ENCODE data around the gene SURF1. TPM values are rescaled to one million over a fixed set of nuclear protein-coding genes. Genes with fewer than 3 reads are reported as not detected.

The SURF1 gene
- total RNA-seq, 1 experiment from 2014 or later = 45.6 TPM

GRCh38 chr9:133347515-133347984 is 8.7 kb downstream of the SURF1 start:
- H3K36me3 ChIP-seq (ENCODE audit: control insufficient read depth, insufficient read depth, low read length) = peaks cover 23% of the 10 kb centered on the region
- peak overlapping the region; percentile 74 to 97 for H3K4me3 ChIP-seq (ENCODE audit: low read depth in 2 of 2, low read length in 2 of 2)
- peaks cover 19% of the 10 kb centered on the region for H3K4me1 ChIP-seq (ENCODE audit: control insufficient read depth, insufficient read depth, low read length)
- TF ChIP-seq CTCF (IDR thresholded peaks at IDR 0.05) = 0 out of 2 replicates have a peak, but pooled peaks have one; percentile 11
- no peak for TF ChIP-seq TCF7L2 (IDR thresholded peaks at IDR 0.05; ENCODE audit: low read depth, low read length)
- intact Hi-C loops (cut with micrococcal nuclease; ENCODE audit: unreplicated experiment) = no loop called here
- H3K27ac ChIP-seq (ENCODE audit: low read length) = peak overlapping the region; percentile 94
- in situ Hi-C loops (cut with HindIII; ENCODE audit: low pct_unique_long_range_greater_than_20kb, low sequenced_read_pairs) = no loop called here
- peak; percentile 62 for ATAC-seq
- no peaks in the 10 kb centered on the region for H3K9me3 ChIP-seq (ENCODE audit: control insufficient read depth, insufficient read depth, low read depth, low read length)
- H3K27me3 ChIP-seq (ENCODE audit: control insufficient read depth, insufficient read depth, low read length) = no peaks in the 10 kb centered on the region
- POLR2A ChIA-PET = interaction anchor here (0.6 to 1.0 kb wide), 4 partner anchors 17 to 214 kb away, joined by 3 to 8 read pairs (median 4); partner anchors contain the start of gene CACFD1
- CTCF ChIA-PET = no interaction called here
- DNase-seq (ENCODE audit: low read depth, low spot score) = no peak
- BruUV-seq (replicated peaks) = no TSS peak

- ATAC-seq (no peak), DNase-seq (ENCODE audit: low read depth, low spot score) (no peak)
- Histone ChIP-seq H3K4me3 (ENCODE audit: low read depth in 2 of 2, low read length in 2 of 2) (peak overlapping the region; percentile 74 to 97), H3K36me3 (ENCODE audit: control insufficient read depth, insufficient read depth, low read length) (peaks cover 20% of the 10 kb centered on the region), H3K4me1 (ENCODE audit: control insufficient read depth, insufficient read depth, low read length) (peaks cover 19% of the 10 kb centered on the region), H3K27ac (ENCODE audit: low read length) (no peak overlapping the region), H3K27me3 (ENCODE audit: control insufficient read depth, insufficient read depth, low read length) (no peaks in the 10 kb centered on the region), H3K9me3 (ENCODE audit: control insufficient read depth, insufficient read depth, low read depth, low read length) (no peaks in the 10 kb centered on the region)
- POLR2A ChIA-PET = no interaction called here
- TF ChIP-seq SIN3A (IDR thresholded peaks at IDR 0.05; ENCODE audit: borderline replicate concordance, insufficient read depth, low read depth, low read length) = no peak
- no peak for TF ChIP-seq REST (IDR thresholded peaks at IDR 0.05; ENCODE audit: insufficient read depth in 1 of 2, low read depth in 2 of 2, low read length in 1 of 2)
- TF ChIP-seq TCF7L2 (IDR thresholded peaks at IDR 0.05; ENCODE audit: low read depth, low read length) = no peak
- TF ChIP-seq CTCF (IDR thresholded peaks at IDR 0.05) = no peak
- TSS peak; percentile 73 for BruUV-seq (replicated peaks)
- CTCF ChIA-PET = no interaction called here
- in situ Hi-C loops (cut with HindIII; ENCODE audit: low pct_unique_long_range_greater_than_20kb, low sequenced_read_pairs) = no loop called here
- intact Hi-C loops (cut with micrococcal nuclease; ENCODE audit: unreplicated experiment) = no loop called here
These were observed 10.1 kb downstream of the SURF1 start for GRCh38 chr9:133346021-133346785.
